ENCODE data around the gene SMIM38. TPM values are rescaled to one million over a fixed set of nuclear protein-coding genes. Genes with fewer than 3 reads are reported as not detected.

The SMIM38 gene
- total and polyA plus RNA-seq, 2 of the 4 experiments (the other 2 are of a cell fraction), result under 0.01 to 0.05 TPM

- H3K4me2 ChIP-seq (ENCODE audit: low read depth, low read length), result no peak overlapping the region
- ChIA-PET POLR2A (ENCODE audit: unreplicated experiment) (no interaction called here), CTCF (no interaction called here)
- H3K18ac ChIP-seq (ENCODE audit: low read depth, low read length), result peak overlapping the region; percentile 2
- H2AK9ac ChIP-seq (replicated peaks; ENCODE audit: low read depth, low read length, poor library complexity), result peak overlapping the region; percentile 58
- no peak overlapping the region for H3K27ac ChIP-seq (ENCODE audit: insufficient read depth, low read length)
- H4K20me1 ChIP-seq (ENCODE audit: insufficient read depth, low read length), result no peaks in the 10 kb centered on the region
- peak overlapping the region; percentile 96 for H2AK5ac ChIP-seq (ENCODE audit: low read depth, low read length)
- intact Hi-C loops (cut with micrococcal nuclease) (no loop called here), in situ Hi-C loops (cut with MboI; ENCODE audit: low sequenced_read_pairs) (no loop called here), dilution Hi-C loops (cut with HindIII; ENCODE audit: low sequenced_read_pairs, unreplicated experiment) (no loop called here)
- BruUV-seq (replicated peaks), result no TSS peak
- H3K56ac ChIP-seq (ENCODE audit: extremely low read depth, insufficient read depth, low read length), result no peak overlapping the region
- peak overlapping the region; percentile 94 for H3K4ac ChIP-seq (ENCODE audit: low read depth, low read length)
- H2BK5ac ChIP-seq (ENCODE audit: low read depth, low read length, poor library complexity, severe bottlenecking), result no peak overlapping the region
- H3K9me1 ChIP-seq (ENCODE audit: insufficient read depth, low read length), result peaks cover 11% of the 10 kb centered on the region
- peaks cover 14% of the 10 kb centered on the region for H3K4me1 ChIP-seq (ENCODE audit: control insufficient read depth, insufficient read depth, low read length)
- no peak overlapping the region for H3K23ac ChIP-seq (ENCODE audit: low read depth, low read length)
- peak overlapping the region; percentile 15 to 83; a peak in 3 of 4 replicates for H4K8ac ChIP-seq (ENCODE audit: low read depth in 2 of 2, low read length in 2 of 2)
- ATAC-seq (ENCODE audit: low read depth) (no peak), DNase-seq (peak; percentile 31)
- no peaks in the 10 kb centered on the region for H3K27me3 ChIP-seq (ENCODE audit: control insufficient read depth, insufficient read depth, low read length)
- peak overlapping the region; percentile 55 for H3K14ac ChIP-seq (replicated peaks; ENCODE audit: low read depth, low read length)
- H3K36me3 ChIP-seq (ENCODE audit: control insufficient read depth, insufficient read depth, low read length), result no peaks in the 10 kb centered on the region
- H4K91ac ChIP-seq (ENCODE audit: insufficient read depth, low read depth, low read length), result peak overlapping the region; percentile 89
- 90% methylated on average over 2 of the region's 9 CpGs; no CpG with 5 or more reads in 1 of the 2 experiments for WGBS, 2 experiments (ENCODE audit: extremely low coverage in 2 of 2, insufficient read length in 1 of 2)
- H3K4me3 ChIP-seq (ENCODE audit: insufficient read depth, low read depth, low read length), result no peak overlapping the region
- H2BK120ac ChIP-seq (ENCODE audit: low read depth, low read length), result peak overlapping the region; percentile 91
- peak; percentile 90 for TF ChIP-seq CEBPB (IDR thresholded peaks at IDR 0.05; ENCODE audit: low read depth, low read length)
- no peak for TF ChIP-seq CTCF (conservative IDR thresholded peaks at IDR 0.05; ENCODE audit: low read depth, low read length)
- TF ChIP-seq MAZ (IDR thresholded peaks at IDR 0.05; ENCODE audit: borderline replicate concordance, low read depth, low read length), result no peak
- no peaks in the 10 kb centered on the region for H3K79me1 ChIP-seq (ENCODE audit: low read depth in 1 of 2, low read length in 2 of 2)
- H3K9ac ChIP-seq (ENCODE audit: low read depth, low read length), result no peak overlapping the region
- no peaks in the 10 kb centered on the region for H3K9me3 ChIP-seq (ENCODE audit: control insufficient read depth, insufficient read depth, low read length)
- peak overlapping the region; percentile 73 for H2AFZ ChIP-seq (replicated peaks; ENCODE audit: low read length, poor library complexity)
- H2BK15ac ChIP-seq (ENCODE audit: low read depth, low read length), result peak overlapping the region; percentile 63; the same call in 2 of the 3 replicates
- H2BK20ac ChIP-seq (ENCODE audit: low read depth, low read length), result peak overlapping the region; percentile 95
- H4K5ac ChIP-seq (ENCODE audit: low read depth, low read length), result peak overlapping the region; percentile 52
Observed at GRCh38 chr11:69167916-69168691, 12.4 kb downstream of the SMIM38 start.

Measured in IMR-90 (cell line).